IMR-90 (cell line): ENCODE data around the gene ABHD17A. TPM values are rescaled to one million over a fixed set of nuclear protein-coding genes. Genes with fewer than 3 reads are reported as not detected.

Source experiments
- ATAC-seq: fragments of 200-7000 bp; cut with Tn5 transposase; 2 replicates; pipeline ENCODE4 v1.9.1; 2020; ENCODE audit warnings: low read depth, mild to moderate bottlenecking, moderate library complexity
- BruUV-seq: library from RNA; stranded (reverse); fragments of 400-500 nt; replicated peaks from 2 replicates; lab custom pipeline; 2021; lab: Mats Ljungman, UMichigan
- CTCF ChIA-PET: fragments of 300-600 bp; formaldehyde crosslinking; extraction: SDS; loops from one replicate; lab custom pipeline; 2021; ENCODE audit warnings: antibody characterized with exemption; lab: Yijun Ruan, JAX
- POLR2A ChIA-PET: fragments of 300-600 bp; sonication (Branson Sonifier 250); formaldehyde crosslinking; loops from one replicate; lab custom pipeline; 2022; ENCODE audit warnings: antibody characterized with exemption; ENCODE audit not compliant: unreplicated experiment; lab: Charles Lee
- DNase-seq: peaks from one replicate; pipeline ENCODE4 v3.0.0; 2013
- H2AFZ ChIP-seq: replicated peaks from 2 replicates; pipeline ENCODE3; 2013; ENCODE audit warnings: low read length, mild to moderate bottlenecking; ENCODE audit not compliant: poor library complexity
- H2AK5ac ChIP-seq: 2 replicates; pipeline ENCODE4 v1.6.1; 2013; ENCODE audit warnings: low read depth, low read length, inconsistent platforms
- H2AK9ac ChIP-seq: replicated peaks from 2 replicates; pipeline ENCODE3; 2013; ENCODE audit warnings: mild to moderate bottlenecking, low read depth, low read length, moderate library complexity; ENCODE audit not compliant: poor library complexity
- H2BK120ac ChIP-seq: 2 replicates; pipeline ENCODE4 v1.6.1; 2013; ENCODE audit warnings: low read depth, low read length, inconsistent platforms
- H2BK15ac ChIP-seq: 3 replicates; pipeline ENCODE4 v1.6.1; 2013; ENCODE audit warnings: low read depth, low read length, inconsistent platforms
- H2BK20ac ChIP-seq: 2 replicates; pipeline ENCODE4 v1.6.1; 2013; ENCODE audit warnings: low read depth, mild to moderate bottlenecking, inconsistent platforms, low read length, moderate library complexity
- H2BK5ac ChIP-seq: 2 replicates; pipeline ENCODE4 v1.6.1; 2013; ENCODE audit warnings: mild to moderate bottlenecking, low read depth, low read length, inconsistent platforms; ENCODE audit not compliant: poor library complexity, severe bottlenecking
- H3K14ac ChIP-seq: replicated peaks from 2 replicates; pipeline ENCODE4 v1.6.1; 2013; ENCODE audit warnings: low read depth, low read length, inconsistent platforms
- H3K18ac ChIP-seq: 2 replicates; pipeline ENCODE4 v1.6.1; 2013; ENCODE audit warnings: low read depth, low read length, control low read depth
- H3K23ac ChIP-seq: 2 replicates; pipeline ENCODE4 v1.6.1; 2013; ENCODE audit warnings: low read depth, low read length, inconsistent platforms
- H3K27ac ChIP-seq: 2 replicates; pipeline ENCODE4 v1.5.1; 2013; ENCODE audit warnings: mild to moderate bottlenecking, control low read depth, low read length; ENCODE audit not compliant: insufficient read depth
- H3K27me3 ChIP-seq: 2 replicates; pipeline ENCODE4 v1.6.1; 2013; ENCODE audit warnings: low read length; ENCODE audit not compliant: control insufficient read depth, insufficient read depth
- H3K36me3 ChIP-seq: 2 replicates; pipeline ENCODE4 v1.6.1; 2013; ENCODE audit warnings: low read length, mixed read lengths; ENCODE audit not compliant: control insufficient read depth, insufficient read depth
- H3K4ac ChIP-seq: 2 replicates; pipeline ENCODE4 v1.6.1; 2013; ENCODE audit warnings: low read depth, low read length, inconsistent platforms
- H3K4me1 ChIP-seq: 2 replicates; pipeline ENCODE4 v1.6.1; 2013; ENCODE audit warnings: low read length, mixed read lengths; ENCODE audit not compliant: control insufficient read depth, insufficient read depth
- H3K4me2 ChIP-seq: 2 replicates; pipeline ENCODE4 v1.6.1; 2013; ENCODE audit warnings: low read depth, mild to moderate bottlenecking, control low read depth, low read length, moderate library complexity
- H3K4me3 ChIP-seq: 2 replicates; pipeline ENCODE4 v1.5.1; 2013; ENCODE audit warnings: low read depth, mild to moderate bottlenecking, control low read depth, low read length, moderate library complexity; ENCODE audit not compliant: insufficient read depth
- H3K56ac ChIP-seq: 2 replicates; pipeline ENCODE4 v1.6.1; 2013; ENCODE audit warnings: low read length, inconsistent platforms; ENCODE audit not compliant: insufficient read depth; ENCODE audit errors: extremely low read depth
- H3K79me1 ChIP-seq, 2 experiments: 2 replicates each; pipeline ENCODE4 v1.6.1; 2013; ENCODE audit warnings: low read length in 2 of 2, inconsistent platforms in 1 of 2, low read depth in 1 of 2
- H3K9ac ChIP-seq: 2 replicates; pipeline ENCODE4 v1.6.1; 2013; ENCODE audit warnings: low read depth, low read length, control low read depth
- H3K9me1 ChIP-seq: 2 replicates; pipeline ENCODE4 v1.6.1; 2013; ENCODE audit warnings: low read length, inconsistent platforms; ENCODE audit not compliant: insufficient read depth
- H3K9me3 ChIP-seq: 2 replicates; pipeline ENCODE4 v1.6.1; 2013; ENCODE audit warnings: low read length; ENCODE audit not compliant: control insufficient read depth, insufficient read depth
- H4K20me1 ChIP-seq: 2 replicates; pipeline ENCODE4 v1.6.1; 2013; ENCODE audit warnings: low read length, inconsistent platforms; ENCODE audit not compliant: insufficient read depth
- H4K5ac ChIP-seq: 2 replicates; pipeline ENCODE4 v1.6.1; 2013; ENCODE audit warnings: mild to moderate bottlenecking, low read depth, low read length, control low read depth
- H4K8ac ChIP-seq, 2 experiments: 2 replicates each; pipeline ENCODE4 v1.6.1; 2013; ENCODE audit warnings: low read depth in 2 of 2, low read length in 2 of 2, control low read depth in 1 of 2, inconsistent platforms in 1 of 2
- H4K91ac ChIP-seq: 2 replicates; pipeline ENCODE4 v1.6.1; 2013; ENCODE audit warnings: low read depth, low read length, inconsistent platforms; ENCODE audit not compliant: insufficient read depth
- CEBPB ChIP-seq: IDR thresholded peaks from 2 replicates; pipeline ENCODE4 v1.6.1; 2012; ENCODE audit warnings: low read depth, low read length, improper control_type of control experiment
- CTCF ChIP-seq: conservative IDR thresholded peaks from 2 replicates; pipeline ENCODE4 v1.5.1; 2012; ENCODE audit warnings: mild to moderate bottlenecking, low read depth, low read length, improper control_type of control experiment
- ELK1 ChIP-seq: fragments of 150-350 bp; IDR thresholded peaks from 2 replicates; pipeline ENCODE4 v1.6.1; 2016; ENCODE audit warnings: low read depth, mild to moderate bottlenecking, low read length, moderate library complexity, borderline replicate concordance
- FOS ChIP-seq: fragments of 150-350 bp; IDR thresholded peaks from 2 replicates; pipeline ENCODE4 v1.6.1; 2016; ENCODE audit warnings: low read depth, low read length
- MAFK ChIP-seq: IDR thresholded peaks from 2 replicates; pipeline ENCODE4 v1.6.1; 2012; ENCODE audit warnings: low read depth, low read length, improper control_type of control experiment
- NFE2L2 ChIP-seq: fragments of 150-350 bp; IDR thresholded peaks from 2 replicates; pipeline ENCODE4 v1.6.1; 2016; ENCODE audit warnings: low read depth, mild to moderate bottlenecking, low read length
- RAD21 ChIP-seq: IDR thresholded peaks from 2 replicates; pipeline ENCODE4 v1.6.1; 2012; ENCODE audit warnings: low read length, improper control_type of control experiment
- RFX5 ChIP-seq: IDR thresholded peaks from 2 replicates; pipeline ENCODE4 v1.8.0; 2012; ENCODE audit warnings: low read depth, mild to moderate bottlenecking, low read length, moderate library complexity
- SMC3 ChIP-seq: fragments of 150-350 bp; IDR thresholded peaks from 2 replicates; pipeline ENCODE4 v1.6.1; 2016; ENCODE audit warnings: low read depth, mild to moderate bottlenecking, antibody characterized with exemption, low read length, moderate library complexity
- USF2 ChIP-seq: fragments of 150-350 bp; IDR thresholded peaks from 2 replicates; pipeline ENCODE4 v1.6.1; 2017; ENCODE audit warnings: mild to moderate bottlenecking, antibody characterized with exemption, low read length, low read depth
- WGBS, 2 experiments: methylation state at CpG; one replicate each; pipeline versions ENCODE4 v1.1.5 to v1.1.7; 2013; ENCODE audit warnings: missing lambda C conversion rate in 2 of 2; ENCODE audit not compliant: insufficient read length in 1 of 2; ENCODE audit errors: extremely low coverage in 2 of 2; 5-methylcytosine and 5-hydroxymethylcytosine counted together
- dilution Hi-C: fragments of 300-500 bp; cut with HindIII; formaldehyde crosslinking; loops from one replicate; pipeline ENCODE4 v1.14.3; 2018; ENCODE audit warnings: low sequenced_read_pairs; ENCODE audit not compliant: unreplicated experiment
- in situ Hi-C: fragments of 300-500 bp; cut with MboI; formaldehyde crosslinking; loops from 3 replicates; pipeline ENCODE4 v1.14.3; 2019; ENCODE audit warnings: low sequenced_read_pairs, inconsistent platforms, mixed read lengths
- intact Hi-C: fragments of 100-400 bp; cut with micrococcal nuclease; formaldehyde crosslinking; loops from 2 replicates; pipeline ENCODE4 v1.10.0; 2022
- polyA plus RNA-seq, 3 experiments: library from polyadenylated mRNA; depleted of rRNA; stranded (reverse); fragments of >200 nt; gene quantifications; 2 replicates each; pipeline ENCODE4 v1.2.3, GENCODE V29; 2012; ENCODE audit warnings: low replicate concordance in 1 of 3
- total RNA-seq: library from RNA; depleted of rRNA; stranded (reverse); fragments of >200 nt; gene quantifications from 2 replicates; pipeline ENCODE4 v1.2.3, GENCODE V29; 2012

The ABHD17A gene
- total and polyA plus RNA-seq, 2 of the 4 experiments (the other 2 are of a cell fraction) = 37.8 to 76.2 TPM

- peak overlapping the region; percentile 67; the same call in 1 of the 2 replicates for H3K23ac ChIP-seq
- no peaks in the 10 kb centered on the region for H3K27me3 ChIP-seq
- peak overlapping the region; percentile 70; the same call in 1 of the 2 replicates for H2AK5ac ChIP-seq
- no peak overlapping the region for H3K56ac ChIP-seq
- dilution Hi-C loops (no loop called here), intact Hi-C loops (no loop called here), in situ Hi-C loops (no loop called here)
- H4K5ac ChIP-seq = no peak overlapping the region
- ATAC-seq (no peak), DNase-seq (no peak)
- H3K4ac ChIP-seq = peak overlapping the region; percentile 48; the same call in 1 of the 2 replicates
- peak overlapping the region; percentile 98 for H3K4me2 ChIP-seq
- peak overlapping the region; percentile 95 for H2AK9ac ChIP-seq
- H4K20me1 ChIP-seq = peaks cover 64% of the 10 kb centered on the region
- peaks cover 10% of the 10 kb centered on the region for H3K4me1 ChIP-seq
- no peak for TF ChIP-seq ELK1
- no peak for TF ChIP-seq CTCF
- TF ChIP-seq CEBPB = no peak
- TF ChIP-seq NFE2L2 = no peak
- TF ChIP-seq MAFK = no peak
- TF ChIP-seq USF2 = no peak
- no peak for TF ChIP-seq RAD21
- no peak for TF ChIP-seq RFX5
- no peak for TF ChIP-seq FOS
- no peak for TF ChIP-seq SMC3
- no TSS peak for BruUV-seq
- ChIA-PET POLR2A (no interaction called here), CTCF (no interaction called here)
- no peak overlapping the region for H2BK15ac ChIP-seq
- peak overlapping the region; percentile 27; the same call in 1 of the 2 replicates for H3K14ac ChIP-seq
- WGBS, 2 experiments = 18% methylated on average over 6 of the region's 12 CpGs; no CpG with 5 or more reads in 1 of the 2 experiments
- H2BK20ac ChIP-seq = no peak overlapping the region
- H3K4me3 ChIP-seq = peak overlapping the region; percentile 100
- H2BK120ac ChIP-seq = no peak overlapping the region
- H3K18ac ChIP-seq = no peak overlapping the region
- no peak overlapping the region for H2BK5ac ChIP-seq
- H3K9me1 ChIP-seq = no peaks in the 10 kb centered on the region
- peak overlapping the region; percentile 91 for H3K9ac ChIP-seq
- H3K27ac ChIP-seq = peak overlapping the region; percentile 73; the same call in 1 of the 2 replicates
- H3K9me3 ChIP-seq = no peaks in the 10 kb centered on the region
- H4K8ac ChIP-seq = peak overlapping the region in 1 of 2 experiments; percentile 93; a peak in 1 of 4 replicates
- H3K36me3 ChIP-seq = peaks cover 3% of the 10 kb centered on the region; the same call in 1 of the 2 replicates
- H3K79me1 ChIP-seq = peaks cover 8 to 69% of the 10 kb centered on the region in 2 experiments; a peak in 3 of 4 replicates
- H2AFZ ChIP-seq = peak overlapping the region; percentile 98
- no peak overlapping the region; the same call in 1 of the 2 replicates for H4K91ac ChIP-seq
Measured at GRCh38 chr19:1847348-1847683, 38.0 kb downstream of the ABHD17A start.
